Right atrium auricular region (tissue), 2 donors: ENCODE results near the gene OR56B4. TPM values are rescaled to one million over a fixed set of nuclear protein-coding genes. Genes with fewer than 3 reads are reported as not detected.
"Not testable (repeated sequence)": the region's sequence is repeated elsewhere in the genome, so short reads cannot be mapped to it uniquely, and the experiment has no call there.

ENCODE experiments used
- DNase-seq: peaks from one replicate; pipeline ENCODE4 v3.0.0-alpha.2; 2019; ENCODE audit warnings: low spot score
- H3K27ac ChIP-seq, 2 donors: fragments of 200-600 bp; sonication (generic); 1 replicate in 1 of 2; 2 replicates in 1 of 2; pipeline ENCODE4 v1.5.1; 2016 to 2019
- H3K27me3 ChIP-seq, 2 donors: fragments of 200-600 bp; sonication (generic); one replicate each; pipeline versions ENCODE4 v1.5.1 to v1.6.0; 2017 to 2019
- H3K36me3 ChIP-seq: fragments of 200-600 bp; sonication (generic); one replicate; pipeline ENCODE4 v1.5.1; 2016
- H3K4me1 ChIP-seq, 2 donors: fragments of 200-600 bp; sonication (generic); one replicate each; pipeline versions ENCODE4 v1.5.1 to v1.6.0; 2017 to 2019
- H3K4me3 ChIP-seq, 2 donors: fragments of 200-600 bp; sonication (generic); 1 replicate in 1 of 2; 2 replicates in 1 of 2; pipeline ENCODE4 v1.5.1; 2017 to 2019; ENCODE audit warnings: mild to moderate bottlenecking in 1 of 2, moderate library complexity in 1 of 2
- H3K9me3 ChIP-seq, 2 donors: fragments of 200-600 bp; sonication (generic); one replicate each; pipeline ENCODE4 v1.5.1; 2019
- CTCF ChIP-seq, 2 donors: fragments of 200-600 bp; sonication (generic); IDR thresholded peaks; one replicate each; pipeline ENCODE4 v1.5.1; 2019; ENCODE audit warnings: antibody characterized with exemption in 2 of 2
- total RNA-seq, 2 donors: library from RNA; depleted of rRNA; stranded (reverse); fragments of >200 nt; gene quantifications; one replicate each; pipeline ENCODE4 v1.1.0, GENCODE V29; 2016

OR56B4 gene
- not detected for total RNA-seq

DNA sequence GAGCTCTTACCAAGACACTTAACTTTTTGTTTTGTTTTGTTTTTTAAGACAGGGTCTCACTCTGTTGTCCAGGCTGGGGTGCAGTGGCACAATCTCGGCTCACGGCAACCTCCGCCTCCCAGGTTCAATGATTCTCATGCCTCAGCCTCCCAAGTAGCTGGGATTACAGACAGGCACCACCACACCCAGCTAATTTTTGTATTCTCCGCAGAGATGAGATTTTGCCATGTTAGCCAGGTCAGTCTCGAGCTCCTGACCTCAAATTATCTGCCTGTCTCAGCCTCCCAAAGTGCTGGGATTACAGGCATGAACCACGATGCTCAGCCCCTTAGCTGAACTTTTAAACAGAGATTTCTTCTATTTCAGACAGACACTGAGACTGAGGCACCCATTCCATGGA, at the start of gene OR56B4:
TSS of gene OR56B4 (plus strand) at position 301 of the 400 bp plus-strand sequence. CDS start at position 396, 95 bp downstream.
- not testable (repeated sequence) for H3K9me3 ChIP-seq, DNase-seq, H3K4me3 ChIP-seq, H3K4me1 ChIP-seq, H3K27ac ChIP-seq, H3K36me3 ChIP-seq, H3K27me3 ChIP-seq

GRCh38 chr11:6061475-6061874, 46.0 kb upstream of the OR56B4 start:
- Histone ChIP-seq H3K9me3 (no peaks in the 10 kb centered on the region), H3K27ac (no peak overlapping the region), H3K36me3 (no peaks in the 10 kb centered on the region), H3K4me3 (no peak overlapping the region), H3K4me1 (no peaks in the 10 kb centered on the region), H3K27me3 (no peaks in the 10 kb centered on the region)
- TF ChIP-seq CTCF (IDR thresholded peaks at IDR 0.05), result no peak
- DNase-seq, result no peak

- Histone ChIP-seq H3K27ac (no peak overlapping the region), H3K9me3 (no peaks in the 10 kb centered on the region), H3K36me3 (no peaks in the 10 kb centered on the region), H3K4me3 (no peak overlapping the region), H3K4me1 (no peaks in the 10 kb centered on the region), H3K27me3 (no peaks in the 10 kb centered on the region)
- DNase-seq, result no peak
- TF ChIP-seq CTCF (IDR thresholded peaks at IDR 0.05), result no peak
Measured at GRCh38 chr11:6062691-6063358, 44.7 kb upstream of the OR56B4 start.

DNA sequence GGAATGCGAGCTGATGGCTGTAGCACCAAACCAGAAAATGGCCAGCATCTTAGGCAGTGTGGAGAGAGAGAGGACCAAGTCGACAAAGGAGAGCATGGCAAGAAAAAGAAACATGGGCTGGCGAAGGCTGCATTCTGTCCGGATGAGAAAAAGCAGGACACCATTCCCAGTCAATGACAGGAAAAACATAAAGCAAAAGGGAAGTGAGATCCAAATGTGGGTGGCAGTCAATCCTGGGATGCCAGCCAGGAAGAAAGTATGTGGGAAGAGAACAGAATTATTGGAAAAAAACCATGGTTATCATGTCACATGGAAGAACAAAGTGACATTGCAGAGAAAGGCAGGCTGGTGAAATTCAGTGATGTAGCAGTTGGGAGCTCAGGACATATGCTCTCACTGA, 40.0 kb upstream of the OR56B4 start:
- no peak overlapping the region for H3K27ac ChIP-seq
- TF ChIP-seq CTCF (IDR thresholded peaks at IDR 0.05), result no peak
- no peak for DNase-seq
- no peaks in the 10 kb centered on the region for H3K9me3 ChIP-seq
- H3K4me3 ChIP-seq, result no peak overlapping the region
- no peaks in the 10 kb centered on the region for H3K36me3 ChIP-seq
- no peaks in the 10 kb centered on the region for H3K4me1 ChIP-seq
- H3K27me3 ChIP-seq, result no peaks in the 10 kb centered on the region

GRCh38 chr11:6076443-6076842, 31.0 kb upstream of the OR56B4 start:
- H3K36me3 ChIP-seq, H3K4me3 ChIP-seq, H3K27me3 ChIP-seq, H3K4me1 ChIP-seq, H3K9me3 ChIP-seq, DNase-seq, H3K27ac ChIP-seq: not testable (repeated sequence)

DNA sequence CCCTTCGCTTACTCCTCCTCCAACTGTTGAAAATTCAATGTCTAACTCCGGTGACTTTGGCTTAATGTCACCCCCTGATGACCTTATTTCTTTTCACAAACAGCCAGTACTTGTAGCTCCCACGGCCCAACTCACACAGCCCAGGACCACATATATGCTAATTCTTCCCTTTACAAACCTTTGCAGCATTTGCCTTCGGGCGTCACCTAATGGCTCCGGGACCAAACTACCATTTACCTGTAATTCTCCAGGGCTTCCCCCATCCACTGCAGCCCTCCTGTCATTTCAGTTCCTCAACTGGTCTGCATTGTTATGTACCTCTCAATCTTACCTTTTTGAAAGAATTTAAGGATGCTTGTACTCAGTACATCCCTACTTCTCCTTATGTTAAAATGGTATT, 29.8 kb upstream of the OR56B4 start:
- Histone ChIP-seq H3K27me3 (no peaks in the 10 kb centered on the region), H3K36me3 (no peaks in the 10 kb centered on the region), H3K27ac (no peak overlapping the region), H3K9me3 (no peaks in the 10 kb centered on the region), H3K4me3 (no peak overlapping the region), H3K4me1 (no peaks in the 10 kb centered on the region)
- TF ChIP-seq CTCF (IDR thresholded peaks at IDR 0.05), result no peak
- DNase-seq, result no peak

DNA sequence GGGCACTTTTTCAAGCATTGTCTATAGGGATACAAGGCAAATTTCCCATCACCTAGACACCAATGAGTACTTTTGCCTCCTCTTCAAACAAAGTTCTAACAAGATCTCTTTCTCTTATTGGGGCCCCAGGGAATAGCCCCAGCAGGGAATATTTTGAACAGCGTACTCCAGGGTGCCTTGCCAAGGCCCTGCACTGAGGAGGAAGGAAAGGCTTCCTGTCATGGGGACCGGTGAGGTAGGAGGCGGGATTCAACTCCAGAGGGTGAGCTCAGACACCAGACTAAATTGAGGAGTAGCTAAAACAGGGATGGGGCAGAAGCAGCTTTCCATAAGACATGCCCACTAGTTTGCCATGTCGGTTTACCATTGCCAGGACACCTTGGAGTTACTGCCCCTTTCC, 28.0 kb upstream of the OR56B4 start:
- Histone ChIP-seq H3K27me3 (no peaks in the 10 kb centered on the region), H3K36me3 (no peaks in the 10 kb centered on the region), H3K4me1 (no peaks in the 10 kb centered on the region), H3K27ac (no peak overlapping the region), H3K4me3 (no peak overlapping the region), H3K9me3 (peaks cover 0 to 9% of the 10 kb centered on the region in 2 donors)
- TF ChIP-seq CTCF (IDR thresholded peaks at IDR 0.05), result no peak
- DNase-seq, result no peak
